T-helper 2 cell (primary cell): ENCODE data around the gene SRPRB.
"Not testable (repeated sequence)": the region's sequence is repeated elsewhere in the genome, so short reads cannot be mapped to it uniquely, and the experiment has no call there.

ENCODE experiments used
- DNase-seq, 5 experiments: peaks; one replicate each; pipeline versions ENCODE4 v3.0.0 to v3.0.0-alpha.2; 2012 to 2022

Gene SRPRB

DNA sequence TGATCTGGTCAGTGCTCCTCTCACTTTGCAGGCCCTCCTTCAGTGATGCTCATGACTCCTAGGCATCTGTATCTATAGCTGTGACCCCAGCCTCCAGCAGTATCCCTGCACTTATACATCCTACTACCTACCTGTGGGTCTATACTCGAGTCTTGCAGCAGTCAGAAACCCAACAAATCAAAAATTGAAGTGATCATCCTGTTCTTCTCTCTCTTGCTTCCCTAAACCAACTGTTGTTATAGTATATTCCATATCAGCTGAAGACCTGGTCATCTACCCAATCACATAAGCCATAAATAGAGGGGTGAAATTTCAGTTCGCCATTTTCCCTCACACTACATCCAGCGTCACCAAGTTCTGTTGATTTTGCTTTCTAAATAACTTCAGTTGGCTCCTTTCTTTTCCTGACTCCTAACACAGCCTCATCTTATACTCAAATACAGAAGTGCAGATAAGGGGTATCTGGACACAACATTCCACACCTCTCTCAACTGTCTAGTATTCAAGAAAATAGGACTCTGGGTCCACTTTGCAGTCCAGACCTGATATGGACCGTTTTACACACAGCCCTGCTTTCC lies 25.9 kb upstream of the SRPRB start:
- no peak for DNase-seq

DNA sequence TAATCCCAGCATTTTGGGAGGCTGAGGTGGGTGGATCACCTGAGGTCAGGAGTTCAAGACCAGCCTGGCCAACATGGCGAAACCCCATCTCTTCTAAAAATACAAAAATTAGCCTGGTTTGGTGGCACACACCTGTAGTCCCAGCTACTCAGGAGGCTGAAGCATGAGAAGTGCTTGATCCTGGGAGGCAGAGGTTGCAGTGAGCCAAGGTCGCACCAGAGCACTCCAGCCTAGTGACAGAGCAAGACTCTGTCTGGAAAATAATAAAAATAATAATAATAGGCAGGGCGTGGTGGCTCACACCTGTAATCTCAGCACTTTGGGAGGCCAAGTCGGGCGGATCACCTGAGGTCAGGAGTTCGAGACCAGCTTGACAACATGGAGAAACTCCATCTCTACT lies 24.9 kb upstream of the SRPRB start:
- DNase-seq: not testable (repeated sequence)

DNA sequence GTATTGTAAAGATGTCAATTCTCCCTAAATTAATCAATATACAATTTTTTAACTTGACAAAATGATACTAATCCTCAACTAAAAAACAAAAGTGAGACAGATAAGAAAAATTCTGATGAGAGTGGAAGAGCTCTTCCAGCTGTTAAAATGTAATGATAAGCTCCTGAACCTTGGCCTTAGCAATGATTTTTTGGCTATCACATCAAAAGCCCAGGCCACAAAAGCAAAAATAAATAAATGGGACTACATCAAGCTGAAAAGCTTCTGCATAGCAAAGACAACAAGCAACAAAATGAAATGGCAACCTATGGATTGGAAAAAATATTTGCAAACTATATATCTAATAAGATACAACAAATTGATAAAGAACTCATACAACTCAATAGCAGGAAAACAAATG lies 24.0 kb upstream of the SRPRB start:
- no peak for DNase-seq

GRCh38 chr3:133782454-133782853 lies 23.2 kb upstream of the SRPRB start:
- no peak for DNase-seq

GRCh38 chr3:133783762-133784161 lies 21.9 kb upstream of the SRPRB start:
- no peak for DNase-seq

DNA sequence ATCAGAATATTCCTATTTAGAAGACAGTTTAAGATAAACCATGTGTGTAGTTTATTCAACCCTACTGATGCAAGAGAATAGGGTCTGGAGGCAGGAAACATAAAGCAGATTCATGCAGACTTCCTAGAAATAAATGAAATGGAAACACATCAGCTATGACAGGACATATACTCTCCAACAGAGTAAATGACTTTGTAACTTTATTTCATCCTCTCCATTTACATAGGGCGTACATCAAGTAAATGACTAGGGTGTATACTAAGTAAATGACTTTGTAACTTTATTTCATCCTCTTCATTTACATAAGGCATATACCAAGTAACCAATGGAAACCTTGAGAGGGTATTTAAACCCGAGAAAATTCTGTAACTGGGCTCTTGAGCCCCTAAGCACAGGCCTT lies 17.6 kb upstream of the SRPRB start:
- DNase-seq: no peak

DNA sequence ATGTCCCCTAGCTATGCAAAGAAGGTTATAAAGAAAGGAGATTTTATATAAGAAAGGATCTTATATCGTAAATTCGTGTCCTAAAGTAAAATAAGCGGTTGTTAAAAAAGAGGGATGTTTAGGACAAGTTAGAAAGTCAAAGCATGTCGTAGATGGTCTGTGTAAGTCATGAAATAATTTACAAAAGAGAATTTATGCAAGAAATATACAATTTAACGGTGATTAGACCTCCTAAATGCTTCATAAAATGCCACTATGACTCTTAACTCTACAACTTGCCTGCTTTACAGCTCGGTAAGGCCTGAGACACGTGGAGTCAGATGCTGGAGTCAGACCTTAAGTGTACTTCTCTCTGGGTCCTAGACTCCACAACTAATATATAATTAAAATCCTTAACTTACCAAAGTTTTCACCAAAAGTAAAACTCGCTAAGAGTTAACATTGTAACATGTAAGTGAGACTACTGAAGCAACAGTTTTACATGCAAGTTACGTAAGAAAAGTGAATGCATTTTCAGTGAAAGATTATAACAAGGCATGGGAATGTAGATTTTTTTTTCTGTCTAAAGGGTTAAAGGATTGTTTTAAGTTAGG lies 13.3 kb upstream of the SRPRB start:
- no peak for DNase-seq

GRCh38 chr3:133797396-133798105 lies 8.1 kb upstream of the SRPRB start:
- no peak for DNase-seq

DNA sequence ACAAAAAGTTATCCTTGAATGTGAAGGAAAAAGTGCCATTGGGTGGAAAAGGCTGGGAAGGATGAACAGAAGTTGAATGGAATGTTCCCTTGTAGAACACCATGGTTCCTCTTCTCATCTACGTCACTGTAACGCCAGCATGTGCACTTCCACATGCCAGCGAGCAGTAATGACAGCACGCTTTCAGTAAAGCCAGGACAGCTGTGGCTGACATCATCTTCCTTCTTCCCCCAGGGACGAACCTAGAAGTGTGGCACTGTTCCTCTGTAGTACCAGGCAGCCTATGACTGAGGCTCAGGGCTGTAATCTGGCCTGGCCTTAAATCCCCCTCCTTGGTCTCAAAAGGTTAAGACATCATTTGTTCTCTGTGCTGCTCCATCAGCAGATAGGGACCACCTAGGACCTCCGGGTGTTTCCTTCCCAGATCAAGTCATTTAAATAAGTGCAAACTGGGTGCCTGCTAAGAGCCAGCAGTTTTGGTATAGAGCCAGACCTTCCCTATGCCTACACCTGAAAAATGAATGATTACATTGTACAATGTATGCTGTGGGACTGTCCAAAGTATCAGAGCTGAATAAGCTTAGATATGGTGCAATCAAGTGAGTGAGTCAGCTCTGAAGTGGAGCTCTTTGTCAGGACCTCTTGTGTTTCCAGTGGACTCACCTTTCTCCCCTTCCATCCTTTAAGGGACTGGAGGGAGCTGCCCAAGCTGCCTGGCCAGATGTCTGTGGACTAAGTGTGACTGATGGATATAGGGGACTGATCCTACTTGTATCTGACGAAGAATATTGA lies 5.6 kb upstream of the SRPRB start:
- no peak for DNase-seq

- DNase-seq: no peak
Observed at GRCh38 chr3:133803469-133803868, 2.1 kb upstream of the SRPRB start.

GRCh38 chr3:133804896-133805295 lies 719 bp upstream of the SRPRB start:
- no peak for DNase-seq

DNA sequence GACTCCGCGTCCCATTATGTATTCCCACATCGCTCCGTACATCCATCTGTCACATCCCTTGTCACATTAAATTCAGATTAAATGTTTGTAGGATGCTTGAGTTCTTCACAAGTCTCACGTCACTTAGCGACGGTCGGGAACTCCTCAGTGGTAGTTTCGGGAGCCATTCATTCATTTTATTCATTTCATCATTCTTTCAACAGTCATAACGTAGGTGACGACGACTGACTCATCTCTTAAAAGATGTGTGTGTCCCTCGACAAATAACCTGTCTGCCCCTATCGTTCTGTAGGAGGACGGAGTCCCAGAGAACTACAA lies 272 bp upstream of the SRPRB start:
- no peak for DNase-seq

- DNase-seq: no peak
Observed at GRCh38 chr3:133812872-133813271, 7.3 kb downstream of the SRPRB start.

- DNase-seq: no peak
Observed at GRCh38 chr3:133815386-133815785, 9.8 kb downstream of the SRPRB start.

DNA sequence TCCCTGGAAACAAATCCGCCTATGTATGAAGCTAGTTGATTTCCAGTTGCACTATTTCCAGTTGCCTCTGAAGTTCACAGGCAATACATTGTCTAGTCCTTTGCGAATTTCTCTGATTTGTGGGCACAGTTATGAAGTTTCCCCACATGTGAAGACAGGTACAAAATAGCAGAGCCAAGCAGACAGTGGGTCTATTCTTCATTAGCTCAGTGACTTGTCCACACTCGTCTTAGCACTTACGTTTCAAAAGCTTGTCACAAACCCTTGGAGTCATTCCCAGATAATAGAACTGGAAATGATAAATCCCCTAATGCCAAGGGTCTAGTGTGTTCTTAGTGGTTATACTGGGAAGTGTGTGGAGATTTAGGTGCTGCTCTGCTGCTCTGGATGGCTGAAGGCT lies 14.5 kb downstream of the SRPRB start:
- DNase-seq: no peak

- no peak for DNase-seq
Observed at GRCh38 chr3:133820889-133821675, 15.5 kb downstream of the SRPRB start.

- no peak for DNase-seq
Observed at GRCh38 chr3:133821767-133822638, 16.4 kb downstream of the SRPRB start.

GRCh38 chr3:133824961-133825485 lies 19.4 kb downstream of the SRPRB start:
- DNase-seq: no peak

DNA sequence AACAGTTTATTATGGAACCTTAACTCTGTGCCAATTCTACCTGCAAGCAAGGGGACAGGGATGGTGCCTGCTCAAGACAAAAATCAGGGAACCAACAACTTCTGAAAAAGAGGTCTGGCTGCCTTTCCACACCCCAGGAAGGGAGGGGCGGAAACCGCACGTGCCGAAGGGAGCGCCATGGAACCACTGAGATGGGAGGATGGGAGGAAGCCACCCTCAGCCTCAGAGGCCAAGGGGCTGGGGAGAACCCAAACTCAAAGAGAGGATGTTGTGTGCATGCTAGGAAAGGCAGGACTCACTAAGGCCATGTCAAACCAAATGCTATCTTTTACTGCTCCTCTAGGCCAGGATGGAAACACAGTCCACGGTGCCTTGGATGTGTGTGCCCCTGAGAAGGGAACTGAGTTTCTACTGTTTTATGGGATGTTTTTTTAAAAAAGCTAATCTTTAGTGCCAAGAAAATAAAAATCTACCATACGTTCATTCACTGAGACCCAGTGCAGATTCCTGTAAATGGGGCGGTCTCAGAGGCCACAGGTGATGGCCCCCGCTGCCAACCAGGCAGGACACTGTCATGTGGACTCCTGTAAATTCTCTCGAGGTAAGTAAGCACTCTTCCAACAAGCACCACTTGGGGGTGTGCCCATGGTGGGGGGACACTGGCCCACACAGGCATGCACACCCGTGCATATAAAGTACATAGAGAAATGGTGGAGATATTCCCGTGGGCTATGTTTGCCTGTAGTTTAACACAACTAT lies 20.5 kb downstream of the SRPRB start:
- DNase-seq: no peak

GRCh38 chr3:133827136-133827535 lies 21.5 kb downstream of the SRPRB start:
- DNase-seq: no peak

DNA sequence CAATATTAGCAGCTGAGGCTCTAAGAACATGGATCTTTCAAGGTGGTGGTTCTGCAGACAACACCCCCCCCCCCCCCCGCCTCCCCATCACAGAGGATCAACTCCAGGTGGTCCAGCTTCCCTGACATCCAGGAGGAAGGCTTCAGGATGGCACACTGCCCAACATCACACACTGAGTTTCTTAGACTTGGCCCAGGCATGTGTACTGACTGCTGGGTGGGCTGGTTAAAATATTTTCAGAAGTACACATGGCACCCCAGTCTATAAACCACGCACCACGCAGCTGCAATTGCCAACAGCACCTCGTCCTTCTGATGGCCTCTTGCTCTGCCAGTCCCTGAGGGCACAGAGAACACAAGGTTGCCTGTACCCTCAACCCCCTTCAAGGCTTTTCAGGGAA lies 22.1 kb downstream of the SRPRB start:
- no peak for DNase-seq
